Activated B cell treated with CpG ODN at 0.5 μM for 24 hours (primary cell): Measurements from ENCODE around the gene SH2D4B. TPM values are rescaled to one million over a fixed set of nuclear protein-coding genes. Genes with fewer than 3 reads are reported as not detected.
"Not testable (repeated sequence)": the region's sequence is repeated elsewhere in the genome, so short reads cannot be mapped to it uniquely, and the experiment has no call there.

Experiments
- ATAC-seq: fragments of 200-7000 bp; cut with Tn5 transposase; one replicate; pipeline ENCODE4 v1.10.0; 2021; ENCODE audit warnings: low read depth, mild to moderate bottlenecking, moderate library complexity
- CTCF ChIA-PET: fragments of 350-600 bp; sonication (Branson Sonifier 250); formaldehyde crosslinking; loops from one replicate; lab custom pipeline; 2021; ENCODE audit warnings: antibody characterized with exemption; lab: Charles Lee
- POLR2A ChIA-PET: fragments of 350-600 bp; sonication (Branson Sonifier 250); formaldehyde crosslinking; loops from one replicate; lab custom pipeline; 2021; ENCODE audit warnings: antibody characterized with exemption; lab: Charles Lee
- DNase-seq: peaks from one replicate; pipeline ENCODE4 v3.0.0; 2022
- H3K27ac Mint-ChIP-seq: one replicate; pipeline ENCODE4 v1.8.0; 2020; ENCODE audit warnings: mixed read lengths
- H3K27me3 Mint-ChIP-seq: one replicate; pipeline ENCODE4 v1.8.0; 2021; ENCODE audit warnings: mixed read lengths
- H3K36me3 Mint-ChIP-seq: one replicate; pipeline ENCODE4 v1.8.0; 2021; ENCODE audit warnings: low read depth, mixed read lengths
- H3K4me1 Mint-ChIP-seq: one replicate; pipeline ENCODE4 v1.8.0; 2021; ENCODE audit warnings: mixed read lengths
- H3K4me3 Mint-ChIP-seq: one replicate; pipeline ENCODE4 v1.8.0; 2020; ENCODE audit warnings: mild to moderate bottlenecking, mixed read lengths
- H3K9me3 Mint-ChIP-seq: one replicate; pipeline ENCODE4 v1.8.0; 2020; ENCODE audit warnings: mixed read lengths
- intact Hi-C: fragments of 100-400 bp; cut with micrococcal nuclease; formaldehyde crosslinking; loops from one replicate; pipeline ENCODE4 v1.15.1; 2024
- total RNA-seq: library from RNA; stranded (reverse); gene quantifications from 2 replicates; pipeline ENCODE4 v1.2.3, GENCODE V29; 2022
- TF ChIP-seq, protein P1 (sequence below): fragments of 200-600 bp; IDR thresholded peaks from one replicate; pipeline ENCODE4 v1.8.0; 2022; ENCODE audit warnings: antibody characterized with exemption, mild to moderate bottlenecking

The SH2D4B gene
- total RNA-seq, 1 donor from 2014 or later: not detected

DNA sequence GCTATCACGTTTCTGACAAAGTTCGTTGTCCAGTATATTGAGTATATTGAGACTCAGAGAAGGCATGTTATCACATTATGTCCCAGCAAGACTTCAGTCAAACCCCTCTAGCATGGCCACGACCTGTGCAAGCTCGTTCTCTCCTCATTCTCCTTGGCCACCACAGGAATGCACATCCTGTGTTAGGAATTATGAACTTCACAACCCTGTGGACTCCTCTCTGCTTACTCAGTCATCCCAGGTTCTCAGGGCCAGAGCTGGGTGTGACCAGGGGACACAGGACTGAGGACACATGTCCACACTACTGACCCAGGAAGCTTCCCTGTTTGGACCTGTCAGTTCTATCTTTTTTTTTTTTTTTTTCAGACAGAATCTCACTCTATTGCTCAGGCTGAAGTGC is 4.4 kb downstream of the SH2D4B start:
- Mint-ChIP-seq H3K4me1 (peaks cover 42% of the 10 kb centered on the region), H3K9me3 (no peaks in the 10 kb centered on the region), H3K27me3 (peaks cover 1% of the 10 kb centered on the region), H3K27ac (peak overlapping the region; percentile 87), H3K4me3 (no peak overlapping the region), H3K36me3 (no peaks in the 10 kb centered on the region)
- ChIA-PET CTCF (interaction anchor here (1.5 kb wide), 1 partner anchor 36 kb away, joined by 4 read pairs; no protein-coding TSS in a partner anchor), POLR2A (interaction anchor here (0.7 kb wide), 1 partner anchor 46 kb away, joined by 8 read pairs; no protein-coding TSS in a partner anchor)
- no peak for DNase-seq
- TF ChIP-seq, protein P1, sequence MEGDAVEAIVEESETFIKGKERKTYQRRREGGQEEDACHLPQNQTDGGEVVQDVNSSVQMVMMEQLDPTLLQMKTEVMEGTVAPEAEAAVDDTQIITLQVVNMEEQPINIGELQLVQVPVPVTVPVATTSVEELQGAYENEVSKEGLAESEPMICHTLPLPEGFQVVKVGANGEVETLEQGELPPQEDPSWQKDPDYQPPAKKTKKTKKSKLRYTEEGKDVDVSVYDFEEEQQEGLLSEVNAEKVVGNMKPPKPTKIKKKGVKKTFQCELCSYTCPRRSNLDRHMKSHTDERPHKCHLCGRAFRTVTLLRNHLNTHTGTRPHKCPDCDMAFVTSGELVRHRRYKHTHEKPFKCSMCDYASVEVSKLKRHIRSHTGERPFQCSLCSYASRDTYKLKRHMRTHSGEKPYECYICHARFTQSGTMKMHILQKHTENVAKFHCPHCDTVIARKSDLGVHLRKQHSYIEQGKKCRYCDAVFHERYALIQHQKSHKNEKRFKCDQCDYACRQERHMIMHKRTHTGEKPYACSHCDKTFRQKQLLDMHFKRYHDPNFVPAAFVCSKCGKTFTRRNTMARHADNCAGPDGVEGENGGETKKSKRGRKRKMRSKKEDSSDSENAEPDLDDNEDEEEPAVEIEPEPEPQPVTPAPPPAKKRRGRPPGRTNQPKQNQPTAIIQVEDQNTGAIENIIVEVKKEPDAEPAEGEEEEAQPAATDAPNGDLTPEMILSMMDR: no peak
- ATAC-seq: no peak
- intact Hi-C loops: no loop called here

DNA sequence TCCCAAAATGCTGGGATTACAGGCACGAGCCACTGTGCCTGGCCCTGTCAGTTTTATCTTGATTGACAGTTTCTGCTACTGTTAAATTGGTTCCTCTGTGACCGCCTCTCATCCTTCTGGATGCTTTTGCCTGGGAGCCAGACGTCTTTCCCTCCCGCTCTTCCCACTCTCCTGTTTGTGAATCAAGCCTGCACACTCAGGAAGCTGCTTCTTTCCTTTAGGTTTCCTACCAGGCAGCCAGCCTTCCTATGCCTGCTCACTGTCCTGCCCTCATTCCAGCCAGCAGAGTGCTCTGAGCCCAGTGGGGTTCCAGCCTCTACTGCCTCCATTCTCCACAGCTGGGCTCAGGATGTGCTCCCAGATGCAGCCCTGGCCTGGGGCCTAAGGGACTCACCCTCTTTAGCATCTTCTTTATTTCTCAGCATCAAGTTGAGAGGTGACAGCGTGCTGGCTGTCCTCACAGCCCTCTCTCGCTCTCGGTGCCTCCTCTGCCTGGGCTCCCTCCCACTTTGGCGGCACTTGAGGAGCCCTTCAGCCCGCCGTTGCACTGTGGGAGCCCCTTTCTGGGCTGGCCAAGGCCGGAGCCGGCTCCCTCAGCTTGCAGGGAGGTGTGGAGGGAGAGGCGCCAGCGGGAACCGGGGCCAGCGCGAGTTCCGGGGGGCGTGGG is 5.1 kb downstream of the SH2D4B start:
- Mint-ChIP-seq H3K4me1 (peaks cover 41% of the 10 kb centered on the region), H3K9me3 (no peaks in the 10 kb centered on the region), H3K4me3 (no peak overlapping the region), H3K27ac (no peak overlapping the region), H3K27me3 (peaks cover 3% of the 10 kb centered on the region), H3K36me3 (no peaks in the 10 kb centered on the region)
- DNase-seq: no peak
- intact Hi-C loops: no loop called here
- TF ChIP-seq, protein P1: no peak
- ChIA-PET CTCF (no interaction called here), POLR2A (interaction anchor here (0.7 kb wide), 1 partner anchor 45 kb away, joined by 8 read pairs; no protein-coding TSS in a partner anchor)
- ATAC-seq: no peak

DNA sequence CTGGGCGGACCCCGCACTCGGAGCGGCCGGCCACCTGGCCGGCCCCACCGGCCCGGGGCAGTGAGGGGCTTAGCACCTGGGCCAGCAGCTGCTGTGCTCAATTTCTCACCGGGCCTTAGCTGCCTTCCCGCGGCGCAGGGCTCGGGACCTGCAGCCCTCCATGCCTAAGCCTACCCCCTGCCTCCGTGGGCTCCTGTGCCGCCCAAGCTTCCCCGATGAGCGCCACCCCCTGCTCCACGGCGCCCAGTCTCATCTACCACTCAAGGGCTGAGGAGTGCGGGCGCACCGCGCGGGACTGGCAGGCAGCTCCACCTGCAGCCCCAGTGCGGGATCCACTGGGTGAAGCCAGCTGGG is 5.6 kb downstream of the SH2D4B start:
- H3K4me3 Mint-ChIP-seq, H3K9me3 Mint-ChIP-seq, H3K36me3 Mint-ChIP-seq, H3K27ac Mint-ChIP-seq, ATAC-seq, DNase-seq, H3K27me3 Mint-ChIP-seq, intact Hi-C loops, POLR2A ChIA-PET, CTCF ChIA-PET: not testable (repeated sequence)
- H3K4me1 Mint-ChIP-seq: peaks cover 38% of the 10 kb centered on the region

DNA sequence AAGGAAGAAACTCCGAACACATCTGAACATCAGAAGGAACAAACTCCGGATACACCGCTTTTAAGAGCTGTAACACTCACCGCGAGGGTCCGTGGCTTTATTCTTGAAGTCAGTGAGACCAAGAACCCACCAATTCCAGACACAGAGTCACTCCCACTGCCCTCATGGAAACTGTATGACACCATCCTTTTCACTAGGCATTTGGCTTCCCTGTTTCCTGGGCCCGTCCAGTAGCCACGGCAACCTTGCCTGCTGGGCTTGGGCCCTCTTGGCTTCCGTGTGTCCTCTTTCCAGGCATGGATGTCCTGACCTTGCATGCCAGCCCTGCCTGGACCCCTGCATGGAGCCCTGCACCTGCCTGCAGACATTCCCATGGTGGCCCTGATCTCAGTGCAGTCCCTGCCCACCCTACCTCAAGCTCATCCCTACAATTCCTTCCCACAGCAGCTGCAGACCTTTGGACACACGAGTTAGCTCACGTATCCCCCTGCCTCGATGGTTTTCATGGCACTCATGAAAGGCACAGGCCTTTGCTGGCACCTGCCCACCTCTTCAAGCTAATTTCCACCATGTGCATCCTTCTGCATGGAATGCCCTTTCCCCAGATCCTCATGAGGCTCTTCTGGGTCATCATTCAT is 6.7 kb downstream of the SH2D4B start:
- H3K9me3 Mint-ChIP-seq: no peaks in the 10 kb centered on the region
- peaks cover 34% of the 10 kb centered on the region for H3K4me1 Mint-ChIP-seq
- ChIA-PET CTCF (no interaction called here), POLR2A (no interaction called here)
- intact Hi-C loops: no loop called here
- no peak overlapping the region for H3K4me3 Mint-ChIP-seq
- DNase-seq: no peak
- no peak for ATAC-seq
- TF ChIP-seq, protein P1: no peak
- no peak overlapping the region for H3K27ac Mint-ChIP-seq
- H3K27me3 Mint-ChIP-seq: peaks cover 8% of the 10 kb centered on the region
- no peaks in the 10 kb centered on the region for H3K36me3 Mint-ChIP-seq

DNA sequence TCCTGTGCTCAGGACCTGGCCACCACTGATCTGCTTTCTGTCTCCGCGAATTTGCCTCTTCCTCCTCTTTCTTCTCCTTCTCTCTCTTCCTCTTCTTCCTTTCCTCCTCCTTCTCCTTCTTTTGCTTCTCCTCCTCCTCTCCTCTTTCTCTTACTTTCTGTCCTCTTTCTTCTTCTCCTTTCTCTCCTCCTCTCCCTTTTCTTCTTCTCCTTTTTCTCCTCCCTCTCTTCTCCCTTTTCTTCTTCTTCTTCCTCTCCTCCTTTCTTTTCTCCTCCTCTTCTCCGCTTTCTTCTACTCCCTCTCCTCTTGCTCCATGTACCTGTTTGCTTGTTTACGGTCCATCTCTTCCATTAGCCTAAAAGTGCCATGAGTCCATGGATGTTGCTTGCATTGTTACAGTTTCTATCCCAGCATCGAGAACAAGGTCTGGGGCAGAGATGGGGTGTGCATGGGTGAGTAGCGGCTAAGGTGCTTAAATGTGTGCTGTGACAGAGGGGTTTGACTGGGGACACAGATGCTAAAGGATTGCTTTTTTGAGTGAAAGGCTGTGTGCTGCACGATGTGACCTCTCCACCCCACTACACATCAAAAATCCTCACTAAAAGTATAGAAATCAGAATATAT is 7.7 kb downstream of the SH2D4B start:
- no peak overlapping the region for H3K27ac Mint-ChIP-seq
- intact Hi-C loops: no loop called here

More for the DNA sequence above, 7.7 kb downstream of the SH2D4B start:
- DNase-seq (no peak), ATAC-seq (no peak)
- Mint-ChIP-seq H3K36me3 (no peaks in the 10 kb centered on the region), H3K4me3 (no peak overlapping the region), H3K27me3 (peaks cover 8% of the 10 kb centered on the region), H3K9me3 (no peaks in the 10 kb centered on the region), H3K4me1 (peaks cover 27% of the 10 kb centered on the region)
- CTCF ChIA-PET: no interaction called here
- POLR2A ChIA-PET: no interaction called here
- TF ChIP-seq, protein P1: no peak
